Parathyroid adenoma (tissue), 2 donors: Measurements from ENCODE around the gene CDS2.

Experiments
- H2AFZ ChIP-seq: fragments of 300-600 bp; sonication (generic); one replicate; pipeline ENCODE4 v1.7.0; 2017; ENCODE audit warnings: antibody characterized with exemption, mild to moderate bottlenecking
- H3K27ac ChIP-seq: fragments of 300-600 bp; sonication (generic); one replicate; pipeline ENCODE4 v1.7.0; 2017
- H3K27me3 ChIP-seq: fragments of 300-600 bp; sonication (generic); one replicate; pipeline ENCODE4 v1.7.0; 2017; ENCODE audit warnings: low read length; ENCODE audit not compliant: control insufficient read depth, insufficient read depth
- H3K36me3 ChIP-seq: fragments of 300-600 bp; sonication (generic); one replicate; pipeline ENCODE4 v1.7.0; 2017; ENCODE audit warnings: low read length; ENCODE audit not compliant: control insufficient read depth, insufficient read depth
- H3K4me1 ChIP-seq: fragments of 300-600 bp; sonication (generic); one replicate; pipeline ENCODE4 v1.7.0; 2017; ENCODE audit warnings: control low read depth
- H3K4me2 ChIP-seq: fragments of 300-600 bp; sonication (generic); one replicate; pipeline ENCODE4 v1.7.0; 2017; ENCODE audit warnings: low read length
- H3K4me3 ChIP-seq: fragments of 300-600 bp; sonication (generic); one replicate; pipeline ENCODE4 v1.7.0; 2017; ENCODE audit warnings: low read depth, low read length
- H3K79me2 ChIP-seq: fragments of 300-600 bp; sonication (generic); one replicate; pipeline ENCODE4 v1.7.0; 2017; ENCODE audit warnings: control low read depth
- H3K9ac ChIP-seq: fragments of 300-600 bp; sonication (generic); one replicate; pipeline ENCODE4 v1.7.0; 2017; ENCODE audit warnings: mild to moderate bottlenecking
- H3K9me3 ChIP-seq: fragments of 300-600 bp; sonication (generic); one replicate; pipeline ENCODE4 v1.7.0; 2017; ENCODE audit warnings: low read length; ENCODE audit not compliant: control insufficient read depth
- TF ChIP-seq, protein P1 (sequence below): fragments of 300-600 bp; sonication (generic); IDR thresholded peaks from one replicate; pipeline ENCODE4 v1.7.0; 2017; ENCODE audit warnings: antibody characterized with exemption, mild to moderate bottlenecking
- donor health status: primary hyperparathyroidism.

Gene CDS2

DNA sequence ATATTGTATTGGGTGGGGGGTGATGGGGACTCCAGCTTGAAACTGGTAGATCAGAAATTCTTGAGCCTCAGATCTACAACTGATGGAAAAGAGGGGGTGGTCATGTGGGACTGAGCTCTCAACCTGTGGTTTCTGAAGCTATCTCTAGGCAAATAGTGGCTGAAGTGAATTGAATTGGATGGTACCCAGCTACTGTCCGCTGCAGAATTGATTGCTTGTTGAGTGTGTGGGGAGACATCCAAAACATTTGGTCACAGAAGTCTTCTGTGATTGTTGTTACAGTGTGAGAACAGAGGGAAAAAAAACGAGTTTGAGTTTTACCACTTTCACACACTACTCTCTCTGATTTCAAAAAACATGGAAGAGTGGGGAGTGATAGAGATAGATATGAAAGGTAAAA lies 14.8 kb downstream of the CDS2 start:
- Histone ChIP-seq H3K4me3 (no peak overlapping the region), H3K27me3 (no peaks in the 10 kb centered on the region), H3K36me3 (no peaks in the 10 kb centered on the region), H3K4me1 (peaks cover 8% of the 10 kb centered on the region), H3K79me2 (peaks cover 67% of the 10 kb centered on the region), H3K9me3 (no peaks in the 10 kb centered on the region), H3K27ac (no peak overlapping the region), H3K9ac (no peak overlapping the region), H2AFZ (no peak overlapping the region), H3K4me2 (no peak overlapping the region)
- TF ChIP-seq, protein P1, sequence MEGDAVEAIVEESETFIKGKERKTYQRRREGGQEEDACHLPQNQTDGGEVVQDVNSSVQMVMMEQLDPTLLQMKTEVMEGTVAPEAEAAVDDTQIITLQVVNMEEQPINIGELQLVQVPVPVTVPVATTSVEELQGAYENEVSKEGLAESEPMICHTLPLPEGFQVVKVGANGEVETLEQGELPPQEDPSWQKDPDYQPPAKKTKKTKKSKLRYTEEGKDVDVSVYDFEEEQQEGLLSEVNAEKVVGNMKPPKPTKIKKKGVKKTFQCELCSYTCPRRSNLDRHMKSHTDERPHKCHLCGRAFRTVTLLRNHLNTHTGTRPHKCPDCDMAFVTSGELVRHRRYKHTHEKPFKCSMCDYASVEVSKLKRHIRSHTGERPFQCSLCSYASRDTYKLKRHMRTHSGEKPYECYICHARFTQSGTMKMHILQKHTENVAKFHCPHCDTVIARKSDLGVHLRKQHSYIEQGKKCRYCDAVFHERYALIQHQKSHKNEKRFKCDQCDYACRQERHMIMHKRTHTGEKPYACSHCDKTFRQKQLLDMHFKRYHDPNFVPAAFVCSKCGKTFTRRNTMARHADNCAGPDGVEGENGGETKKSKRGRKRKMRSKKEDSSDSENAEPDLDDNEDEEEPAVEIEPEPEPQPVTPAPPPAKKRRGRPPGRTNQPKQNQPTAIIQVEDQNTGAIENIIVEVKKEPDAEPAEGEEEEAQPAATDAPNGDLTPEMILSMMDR, result no peak

DNA sequence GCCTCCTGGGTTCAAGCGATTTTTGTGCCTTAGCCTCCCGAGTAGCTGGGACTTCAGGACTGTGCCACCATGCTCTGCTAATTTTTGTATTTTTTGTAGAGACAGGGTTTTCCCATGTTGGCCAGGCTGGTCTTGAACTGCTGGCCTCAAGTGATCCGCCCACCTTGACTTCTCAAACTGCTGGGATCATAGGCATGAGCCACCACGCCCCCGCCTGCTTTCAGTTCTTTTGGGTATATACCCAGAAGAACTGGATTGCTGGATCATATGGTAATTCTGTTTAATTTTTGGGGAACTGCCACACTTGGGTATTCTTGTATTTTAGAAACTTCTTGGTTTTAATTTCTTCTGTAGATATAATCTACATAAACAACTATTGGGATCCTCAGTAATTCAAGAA lies 17.0 kb downstream of the CDS2 start:
- Histone ChIP-seq H2AFZ (no peak overlapping the region), H3K4me3 (no peak overlapping the region), H3K4me2 (no peak overlapping the region), H3K9ac (no peak overlapping the region), H3K79me2 (peaks cover 68% of the 10 kb centered on the region), H3K27ac (no peak overlapping the region), H3K36me3 (no peaks in the 10 kb centered on the region), H3K4me1 (peaks cover 8% of the 10 kb centered on the region), H3K9me3 (no peaks in the 10 kb centered on the region), H3K27me3 (no peaks in the 10 kb centered on the region)
- TF ChIP-seq, protein P1, result no peak

DNA sequence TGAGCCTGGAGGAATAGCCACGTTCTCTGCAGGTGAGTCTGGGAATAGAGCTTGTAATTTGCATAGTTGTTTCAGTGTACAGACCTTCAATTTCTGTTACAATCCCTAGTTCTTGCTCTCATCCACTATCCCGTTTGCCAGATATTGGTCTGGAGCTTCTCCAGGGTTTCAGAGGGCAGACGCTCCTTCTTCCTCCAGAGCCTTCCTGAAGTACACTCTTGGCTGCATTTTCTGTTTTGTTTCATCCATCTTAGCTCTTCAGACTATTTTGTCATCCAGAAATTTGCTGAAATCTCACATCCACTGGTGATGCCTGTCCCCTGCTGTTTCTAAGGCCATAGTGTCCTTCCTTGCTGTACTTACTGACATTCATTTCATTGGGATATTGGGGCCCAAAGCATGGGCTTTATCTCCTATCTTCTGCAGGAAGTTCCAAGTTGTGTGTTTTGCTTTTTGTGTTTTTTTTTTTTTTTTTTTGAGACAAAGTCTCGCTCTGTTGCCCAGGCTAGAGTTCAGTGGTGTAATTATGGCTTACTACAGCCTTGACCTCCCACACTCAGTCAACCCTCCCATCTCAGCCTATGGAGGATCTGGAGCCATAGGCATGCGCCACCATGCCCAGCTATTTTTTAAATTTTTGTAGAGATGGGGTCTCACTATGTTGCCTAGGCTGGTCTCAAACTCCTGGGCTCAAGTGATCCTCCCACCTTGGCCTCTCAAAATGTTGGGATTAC lies 18.7 kb downstream of the CDS2 start:
- TF ChIP-seq, protein P1, result no peak
- Histone ChIP-seq H3K4me2 (no peak overlapping the region), H3K79me2 (peaks cover 62% of the 10 kb centered on the region), H3K4me1 (peaks cover 12% of the 10 kb centered on the region), H3K36me3 (no peaks in the 10 kb centered on the region), H3K27me3 (no peaks in the 10 kb centered on the region), H3K9ac (no peak overlapping the region), H3K4me3 (no peak overlapping the region), H3K9me3 (no peaks in the 10 kb centered on the region), H3K27ac (no peak overlapping the region), H2AFZ (no peak overlapping the region)

DNA sequence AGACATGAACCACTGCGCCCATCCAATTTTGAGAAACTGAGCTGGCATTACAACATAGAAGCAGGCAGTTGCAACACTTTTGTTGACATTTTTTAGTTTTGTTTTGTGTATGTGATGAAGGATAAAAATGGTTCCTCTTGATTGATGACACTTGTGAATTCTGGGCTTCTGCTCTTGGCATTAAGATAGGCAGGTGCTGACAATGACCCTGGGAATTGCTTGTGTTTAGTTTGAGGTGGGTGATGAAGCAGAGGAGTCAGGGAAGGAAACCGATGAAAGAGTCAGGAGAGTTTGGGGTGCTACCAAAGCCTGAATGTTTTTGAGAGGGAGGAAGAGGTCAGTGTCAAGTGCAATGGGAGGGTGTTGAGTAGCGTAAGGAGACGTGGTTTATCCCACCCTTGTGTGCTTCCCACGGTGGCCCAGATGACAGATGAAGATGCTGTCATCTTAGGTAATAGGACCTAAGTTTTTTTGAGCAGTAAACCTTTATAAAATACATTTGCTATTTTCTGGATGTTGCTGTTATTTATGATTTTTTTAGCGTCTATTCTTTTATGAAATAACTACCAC lies 19.4 kb downstream of the CDS2 start:
- Histone ChIP-seq H3K4me1 (peaks cover 16% of the 10 kb centered on the region), H3K4me3 (no peak overlapping the region), H3K9me3 (no peaks in the 10 kb centered on the region), H3K79me2 (peaks cover 63% of the 10 kb centered on the region), H3K9ac (no peak overlapping the region), H2AFZ (no peak overlapping the region), H3K27me3 (no peaks in the 10 kb centered on the region), H3K36me3 (no peaks in the 10 kb centered on the region), H3K4me2 (no peak overlapping the region), H3K27ac (no peak overlapping the region)
- TF ChIP-seq, protein P1, result no peak
